SU-DHL-6 (cell line): ENCODE measurements around the gene MTFR1L.

Source experiments
- H2AFZ ChIP-seq: fragments of 200-600 bp; sonication (generic); 2 replicates; pipeline ENCODE4 v1.6.1; 2014; ENCODE audit warnings: low read depth, mild to moderate bottlenecking, moderate library complexity, mixed read lengths, antibody characterized with exemption, low read length; ENCODE audit not compliant: severe bottlenecking
- H3F3A ChIP-seq: fragments of 200-600 bp; shearing (Covaris generic); 2 replicates; pipeline ENCODE4 v1.6.0; 2016; ENCODE audit warnings: antibody characterized with exemption, mild to moderate bottlenecking; ENCODE audit not compliant: insufficient read depth
- H3K27ac ChIP-seq: fragments of 200-600 bp; sonication (generic); 2 replicates; pipeline ENCODE4 v1.5.1; 2016; ENCODE audit warnings: low read depth, mild to moderate bottlenecking, low read length, moderate library complexity, mixed read lengths
- H3K27me3 ChIP-seq: fragments of 200-600 bp; sonication (generic), shearing (Covaris generic); 2 replicates; pipeline ENCODE4 v1.6.0; 2014; ENCODE audit warnings: mild to moderate bottlenecking, low read length
- H3K36me3 ChIP-seq: fragments of 200-600 bp; sonication (generic); 2 replicates; pipeline ENCODE4 v1.6.1; 2014; ENCODE audit warnings: mild to moderate bottlenecking, low read length, mixed read lengths
- H3K4me2 ChIP-seq: fragments of 300-600, 200-600 bp; shearing (Covaris generic), sonication (generic); 2 replicates; pipeline ENCODE4 v1.6.0; 2014; ENCODE audit warnings: low read length, low read depth, mild to moderate bottlenecking; ENCODE audit not compliant: poor library complexity, severe bottlenecking
- H3K4me3 ChIP-seq: fragments of 200-600 bp; sonication (generic); 2 replicates; pipeline ENCODE4 v1.5.1; 2014; ENCODE audit warnings: antibody characterized with exemption, low read length, mild to moderate bottlenecking, mixed read lengths; ENCODE audit not compliant: insufficient read depth, poor library complexity, severe bottlenecking
- H3K79me2 ChIP-seq: fragments of 200-600 bp; sonication (generic); 2 replicates; pipeline ENCODE4 v1.6.1; 2014; ENCODE audit warnings: mild to moderate bottlenecking, low read length, moderate library complexity; ENCODE audit not compliant: insufficient read depth
- H3K9ac ChIP-seq: fragments of 200-600 bp; sonication (generic); 2 replicates; pipeline ENCODE4 v1.7.0; 2014; ENCODE audit warnings: mild to moderate bottlenecking, low read length
- H3K9me2 ChIP-seq: fragments of 200-600 bp; sonication (generic); replicated peaks from 2 replicates; pipeline ENCODE4 v1.6.1; 2014; ENCODE audit warnings: low read length; ENCODE audit not compliant: insufficient read depth
- H3K9me3 ChIP-seq: fragments of 200-600 bp; sonication (generic); 2 replicates; pipeline ENCODE4 v1.6.1; 2014; ENCODE audit warnings: low read length, mixed read lengths; ENCODE audit not compliant: insufficient read depth
- H4K20me1 ChIP-seq: fragments of 200-600 bp; sonication (generic); 2 replicates; pipeline ENCODE4 v1.6.1; 2014; ENCODE audit warnings: low read depth, mild to moderate bottlenecking, antibody characterized with exemption, low read length, moderate library complexity, mixed read lengths
- EZH2phosphoT487 ChIP-seq: fragments of 200-600 bp; sonication (generic), shearing (Covaris generic); conservative IDR thresholded peaks from 2 replicates; pipeline ENCODE4 v1.6.1; 2018; ENCODE audit warnings: mild to moderate bottlenecking, antibody characterized with exemption, low read length, moderate library complexity, mixed read lengths
- TF ChIP-seq, protein P1 (sequence below): fragments of 200-600 bp; sonication (generic); IDR thresholded peaks from one replicate; pipeline ENCODE4 v1.5.1; 2017; ENCODE audit warnings: antibody characterized with exemption, mild to moderate bottlenecking, low read length, moderate library complexity; ENCODE audit not compliant: insufficient read depth, poor library complexity, severe bottlenecking

Gene MTFR1L

DNA sequence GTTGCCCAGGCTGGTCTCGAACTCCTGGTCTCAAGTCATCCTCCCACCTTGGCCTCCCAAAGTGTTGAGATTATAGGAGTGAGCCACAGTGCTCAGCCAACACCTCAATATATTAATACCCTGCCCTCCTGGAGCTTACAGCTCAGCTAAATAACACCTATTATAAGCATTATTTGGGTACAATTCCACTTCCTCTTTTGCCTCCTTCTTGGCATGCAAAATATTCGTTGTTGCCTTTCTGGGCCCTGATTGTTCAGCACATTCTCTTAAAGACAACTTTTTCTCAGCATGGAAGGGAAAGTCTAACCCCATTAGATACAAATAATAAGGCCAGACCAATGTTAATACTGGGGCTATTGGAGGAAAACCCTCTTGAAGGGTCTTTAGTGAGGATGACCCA, 53.0 kb downstream of the MTFR1L start:
- H2AFZ ChIP-seq = no peak overlapping the region
- no peak overlapping the region for H3K4me2 ChIP-seq
- no peaks in the 10 kb centered on the region for H4K20me1 ChIP-seq
- H3F3A ChIP-seq = no peaks in the 10 kb centered on the region
- H3K27me3 ChIP-seq = no peaks in the 10 kb centered on the region
- no peak overlapping the region for H3K4me3 ChIP-seq
- TF ChIP-seq EZH2phosphoT487 = no peak
- TF ChIP-seq, protein P1, sequence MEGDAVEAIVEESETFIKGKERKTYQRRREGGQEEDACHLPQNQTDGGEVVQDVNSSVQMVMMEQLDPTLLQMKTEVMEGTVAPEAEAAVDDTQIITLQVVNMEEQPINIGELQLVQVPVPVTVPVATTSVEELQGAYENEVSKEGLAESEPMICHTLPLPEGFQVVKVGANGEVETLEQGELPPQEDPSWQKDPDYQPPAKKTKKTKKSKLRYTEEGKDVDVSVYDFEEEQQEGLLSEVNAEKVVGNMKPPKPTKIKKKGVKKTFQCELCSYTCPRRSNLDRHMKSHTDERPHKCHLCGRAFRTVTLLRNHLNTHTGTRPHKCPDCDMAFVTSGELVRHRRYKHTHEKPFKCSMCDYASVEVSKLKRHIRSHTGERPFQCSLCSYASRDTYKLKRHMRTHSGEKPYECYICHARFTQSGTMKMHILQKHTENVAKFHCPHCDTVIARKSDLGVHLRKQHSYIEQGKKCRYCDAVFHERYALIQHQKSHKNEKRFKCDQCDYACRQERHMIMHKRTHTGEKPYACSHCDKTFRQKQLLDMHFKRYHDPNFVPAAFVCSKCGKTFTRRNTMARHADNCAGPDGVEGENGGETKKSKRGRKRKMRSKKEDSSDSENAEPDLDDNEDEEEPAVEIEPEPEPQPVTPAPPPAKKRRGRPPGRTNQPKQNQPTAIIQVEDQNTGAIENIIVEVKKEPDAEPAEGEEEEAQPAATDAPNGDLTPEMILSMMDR = no peak
- H3K9ac ChIP-seq = no peak overlapping the region
- H3K27ac ChIP-seq = no peak overlapping the region
- no peaks in the 10 kb centered on the region for H3K9me2 ChIP-seq
- no peaks in the 10 kb centered on the region for H3K9me3 ChIP-seq
- no peaks in the 10 kb centered on the region for H3K79me2 ChIP-seq
- H3K36me3 ChIP-seq = no peaks in the 10 kb centered on the region

DNA sequence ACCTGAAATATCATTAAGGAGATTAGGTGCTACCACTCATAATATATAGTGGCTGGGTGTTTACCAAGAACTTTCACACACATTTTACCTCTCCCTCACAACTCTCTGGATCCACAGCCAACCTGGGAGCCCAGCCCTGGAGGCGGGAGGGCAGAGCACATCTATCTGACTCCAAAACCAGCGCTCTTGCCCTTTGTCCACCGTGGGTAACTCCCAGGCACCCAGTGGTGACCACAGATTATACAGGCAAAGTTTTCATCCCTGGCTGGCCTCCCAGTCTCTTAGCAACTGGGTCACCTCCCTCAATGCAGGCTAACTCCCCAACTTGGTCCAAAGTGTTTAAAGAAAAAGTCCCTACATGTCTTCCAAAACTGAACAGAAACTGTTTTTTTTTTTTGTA, 53.4 kb downstream of the MTFR1L start:
- no peak for TF ChIP-seq EZH2phosphoT487
- TF ChIP-seq, protein P1 = no peak
- H3K4me3 ChIP-seq = no peak overlapping the region
- H3K27ac ChIP-seq = no peak overlapping the region
- H3F3A ChIP-seq = no peaks in the 10 kb centered on the region
- H3K36me3 ChIP-seq = no peaks in the 10 kb centered on the region
- H3K9me3 ChIP-seq = no peaks in the 10 kb centered on the region
- no peaks in the 10 kb centered on the region for H3K27me3 ChIP-seq
- H4K20me1 ChIP-seq = no peaks in the 10 kb centered on the region
- no peaks in the 10 kb centered on the region for H3K79me2 ChIP-seq
- no peak overlapping the region for H2AFZ ChIP-seq
- no peak overlapping the region for H3K4me2 ChIP-seq
- H3K9ac ChIP-seq = no peak overlapping the region
- H3K9me2 ChIP-seq = no peaks in the 10 kb centered on the region

DNA sequence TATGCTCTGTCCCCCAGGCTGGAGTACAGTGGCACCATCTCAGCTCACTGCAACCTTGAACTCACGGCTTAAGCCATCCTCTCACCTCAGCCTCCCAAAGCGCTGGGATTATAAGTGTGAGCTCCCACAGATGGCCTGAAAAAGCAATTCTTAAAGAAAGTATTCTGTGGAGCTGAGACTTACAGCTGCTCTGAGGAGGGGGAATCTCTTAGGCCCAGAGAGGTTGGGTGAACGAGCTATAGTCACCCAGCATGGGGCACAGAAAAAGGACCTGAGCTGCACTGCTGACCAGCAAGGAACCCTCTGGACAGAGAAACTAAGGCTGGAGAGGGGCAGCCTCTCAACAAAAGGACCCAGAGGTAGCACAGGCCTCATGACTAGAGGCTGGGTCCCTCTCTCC, 54.5 kb downstream of the MTFR1L start:
- Histone ChIP-seq H3K4me2 (no peak overlapping the region), H3K27me3 (no peaks in the 10 kb centered on the region), H4K20me1 (no peaks in the 10 kb centered on the region), H3K36me3 (no peaks in the 10 kb centered on the region), H3K79me2 (no peaks in the 10 kb centered on the region), H3K9ac (no peak overlapping the region), H3K27ac (no peak overlapping the region), H3K9me3 (no peaks in the 10 kb centered on the region), H3K4me3 (no peak overlapping the region), H3F3A (no peaks in the 10 kb centered on the region), H3K9me2 (no peaks in the 10 kb centered on the region), H2AFZ (no peak overlapping the region)
- TF ChIP-seq, protein P1 = no peak
- no peak for TF ChIP-seq EZH2phosphoT487
